GM19463 (cell line): ENCODE measurements around the gene MARF1.

ENCODE experiments used
- ATAC-seq: cut with Tn5 transposase; IDR thresholded peaks from one replicate; pipeline ENCODE4 v1.9.1; 2021; ENCODE audit warnings: mild to moderate bottlenecking, moderate library complexity; ENCODE audit not compliant: unreplicated experiment

MARF1 gene

DNA sequence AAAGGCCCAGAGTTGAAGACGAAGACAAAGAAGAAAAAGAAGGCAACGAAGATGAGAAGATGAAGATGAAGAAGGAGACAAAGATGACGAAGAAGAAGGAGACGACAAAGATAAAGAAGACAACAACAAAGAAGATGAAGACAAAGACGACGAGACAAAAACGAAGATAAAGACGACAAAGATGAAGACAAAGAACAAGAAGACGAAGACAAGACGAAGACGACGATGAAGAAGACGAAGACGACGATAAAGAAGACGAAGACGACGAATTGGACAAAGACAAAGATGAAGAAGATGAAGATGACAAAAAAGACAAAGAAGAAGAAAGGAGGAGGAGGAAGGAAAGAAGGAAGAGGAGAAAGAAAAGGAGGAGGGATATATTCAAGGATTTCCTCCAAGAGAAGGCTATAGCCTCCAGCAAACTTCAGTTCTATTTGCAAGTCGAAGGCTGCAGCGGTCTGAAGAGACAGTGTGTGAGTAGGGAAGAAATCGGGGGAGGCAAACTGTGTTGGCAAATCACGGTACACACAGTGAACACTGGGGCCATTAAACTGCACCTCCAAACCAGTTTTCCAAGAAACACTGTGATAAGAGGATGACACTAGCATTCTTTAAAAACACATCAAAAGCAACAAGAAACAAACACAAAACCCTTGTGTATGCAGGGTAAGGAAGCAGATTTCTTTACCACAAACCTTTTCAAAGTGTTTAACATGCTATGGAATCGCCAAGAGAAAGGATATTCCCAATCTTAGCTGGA, 40.5 kb downstream of the MARF1 start:
- no peak for ATAC-seq

DNA sequence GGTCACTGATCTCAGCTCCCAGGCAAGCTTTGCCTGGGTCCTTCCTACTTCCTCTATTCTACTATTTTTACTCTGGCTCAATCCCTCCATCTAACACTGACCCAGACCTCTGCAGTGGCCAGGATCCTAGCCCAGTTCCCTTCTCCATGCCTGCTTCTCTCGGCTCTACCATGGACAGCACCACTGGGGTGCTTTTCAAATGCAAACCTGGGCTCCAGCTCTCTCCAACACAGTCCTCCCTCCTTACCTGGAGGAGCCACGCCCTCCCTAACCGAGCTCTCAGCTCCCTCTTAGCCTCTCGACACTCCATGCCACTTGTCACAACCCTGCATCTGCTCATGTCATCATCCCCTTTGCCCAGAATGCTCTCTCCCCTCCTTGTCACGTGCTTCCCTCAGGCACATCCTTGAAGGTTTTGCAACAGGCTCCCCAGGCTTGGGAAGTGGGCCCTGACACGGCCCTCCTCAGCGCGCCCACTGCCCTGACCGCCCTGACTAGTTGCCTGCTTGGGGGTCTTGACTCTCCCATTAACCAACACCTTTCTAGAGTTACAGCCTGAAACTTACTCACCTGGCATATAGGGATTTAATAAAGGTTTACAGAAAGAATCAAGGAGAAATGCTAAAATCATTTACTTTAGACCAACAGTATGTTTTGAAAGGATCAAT, 41.6 kb downstream of the MARF1 start:
- ATAC-seq, result no peak

DNA sequence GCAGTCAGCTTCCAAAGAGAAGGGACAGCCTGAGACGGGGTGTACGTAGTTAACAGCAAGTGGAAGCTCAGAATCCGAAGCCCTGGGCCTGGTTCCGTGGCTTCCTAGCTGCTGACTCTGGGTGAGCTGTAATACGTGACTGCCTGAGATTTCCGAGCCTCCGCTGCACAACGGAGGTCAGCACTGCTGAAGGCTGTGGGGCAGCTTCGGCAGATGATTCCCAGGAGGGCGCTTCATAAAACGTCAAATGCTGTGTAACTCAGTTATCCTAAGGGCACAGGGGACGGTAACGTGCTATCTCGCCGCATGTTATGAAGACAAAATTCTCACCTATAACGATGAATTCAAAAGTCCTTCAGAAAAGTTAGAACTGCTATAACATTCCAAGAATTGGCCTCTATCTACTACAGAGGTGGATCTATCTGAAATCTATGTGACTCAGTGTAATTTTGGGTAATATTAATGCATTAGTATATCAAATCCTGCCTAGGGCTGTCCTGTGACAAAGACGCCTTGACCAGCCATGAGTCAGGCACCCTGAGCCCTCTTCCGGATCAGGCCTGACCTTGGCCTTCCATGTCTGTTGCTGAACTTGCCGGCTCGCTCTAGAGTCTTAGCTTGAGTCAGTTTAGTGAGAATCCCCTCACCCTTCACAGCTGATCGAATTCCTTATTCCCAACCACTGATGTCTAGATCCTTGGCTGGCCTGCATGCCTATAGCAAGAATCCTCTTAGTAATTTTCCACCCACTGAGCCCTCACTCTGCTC, 43.5 kb downstream of the MARF1 start:
- ATAC-seq, result no peak

DNA sequence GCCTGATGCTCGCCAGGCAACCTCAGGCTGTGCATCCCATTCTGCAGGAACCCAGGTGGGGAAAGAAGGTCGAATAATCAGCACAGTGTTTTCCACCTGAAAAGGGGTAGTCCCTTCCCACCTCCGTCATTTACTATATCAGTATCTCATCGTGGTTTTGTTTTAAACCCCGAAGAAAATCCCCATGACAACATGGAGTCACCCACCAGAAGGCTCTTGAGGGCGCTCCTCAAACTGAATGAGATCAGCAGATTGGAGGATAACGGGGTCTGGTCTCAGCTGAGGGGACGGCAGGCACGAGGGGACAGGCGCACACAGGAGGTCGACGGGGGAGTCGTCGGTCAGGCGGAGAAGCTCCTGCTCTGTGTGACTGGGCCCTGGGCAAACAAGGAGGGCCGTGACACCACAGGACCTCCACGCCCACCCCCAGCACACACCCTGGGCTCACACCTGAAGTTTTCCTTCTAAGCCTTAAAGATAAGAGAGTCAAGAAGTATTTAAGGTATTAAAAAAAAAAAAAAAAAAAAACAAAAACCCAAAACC, 44.2 kb downstream of the MARF1 start:
- ATAC-seq, result no peak

DNA sequence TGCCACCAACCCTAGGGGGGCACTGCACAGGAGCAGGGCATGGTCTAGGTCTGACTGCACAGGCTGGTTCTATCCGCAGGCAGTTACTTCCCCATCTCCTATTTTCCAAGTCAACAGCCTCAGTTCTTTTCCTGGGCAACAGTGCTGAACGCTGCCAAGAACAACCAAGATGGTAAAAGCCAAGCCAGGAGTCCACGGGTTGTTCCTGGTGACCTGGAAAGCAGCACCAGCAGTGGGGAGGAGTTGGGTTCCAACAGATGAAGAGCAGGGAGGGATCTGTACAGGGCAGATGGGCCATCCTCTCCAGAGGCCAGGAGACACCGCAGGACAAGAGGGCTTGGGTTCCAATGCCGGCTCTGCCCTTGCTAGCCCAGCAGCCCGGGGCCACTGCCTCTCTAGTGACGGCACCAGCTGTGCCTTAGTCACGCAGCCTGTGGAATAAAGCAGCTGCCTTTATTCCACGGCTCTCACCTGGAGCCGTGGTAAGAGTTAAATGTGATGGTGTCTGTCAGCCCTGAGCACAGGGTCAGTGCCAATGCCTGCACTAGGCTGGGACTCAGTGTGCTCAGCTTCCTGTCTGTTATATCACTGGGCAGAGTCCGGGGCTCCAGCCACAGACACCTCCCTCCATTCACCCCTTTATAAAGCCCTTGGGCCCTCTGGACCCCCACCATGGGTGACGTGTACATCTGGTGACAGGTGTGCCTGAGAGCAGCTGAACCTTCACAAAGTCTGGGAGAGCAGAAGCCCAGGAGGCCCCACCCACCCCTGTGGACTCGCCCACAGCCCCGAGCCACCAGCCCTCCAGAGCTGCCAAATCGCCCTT, 44.9 kb downstream of the MARF1 start:
- ATAC-seq, result no peak

DNA sequence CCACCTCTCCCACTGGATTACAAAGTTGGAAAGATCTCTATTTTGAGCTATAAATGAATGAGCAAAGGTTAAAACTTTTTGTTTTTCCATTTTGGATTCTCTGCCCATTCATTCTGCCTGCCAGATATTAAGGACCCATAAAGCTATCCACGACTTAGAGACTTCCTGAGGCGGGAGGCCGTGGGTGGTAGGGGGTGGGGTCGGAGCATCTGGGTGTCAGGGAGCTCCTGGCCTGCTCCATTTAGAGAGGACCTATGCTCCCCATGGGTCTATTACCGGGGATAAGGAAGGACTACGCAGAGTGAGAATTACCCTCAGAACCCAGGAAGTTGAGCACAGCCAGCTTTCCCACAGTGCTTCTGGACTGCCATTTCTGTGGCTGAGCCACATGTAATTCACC, 45.8 kb downstream of the MARF1 start:
- ATAC-seq, result no peak

DNA sequence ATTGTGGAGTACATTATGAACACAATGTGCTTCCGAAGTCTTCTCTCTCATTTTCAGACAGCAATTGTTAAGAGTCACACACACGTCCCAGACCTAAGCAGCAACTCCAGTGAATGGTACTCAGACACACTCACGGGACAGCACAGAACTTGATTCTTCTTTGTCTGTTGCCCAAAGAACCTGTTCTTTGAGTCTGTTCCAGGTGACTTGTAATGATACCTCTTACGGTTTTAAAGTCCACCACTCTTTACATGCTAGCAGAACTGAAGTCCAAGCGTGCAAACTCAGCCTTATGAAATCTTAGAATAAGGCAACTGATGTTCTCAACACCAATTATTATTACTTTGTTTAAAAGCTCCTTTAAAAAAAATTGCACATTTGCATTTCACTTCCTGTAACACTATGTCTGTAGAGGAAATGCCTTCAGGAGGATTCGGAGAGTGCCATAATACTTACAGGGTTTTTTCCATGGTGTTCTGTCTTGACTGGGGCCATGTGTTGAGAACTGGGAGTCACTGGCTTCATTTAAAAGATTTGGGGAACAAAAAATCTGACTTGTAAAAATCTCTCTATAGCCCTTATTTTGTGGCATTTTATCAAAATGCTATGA, 48.1 kb downstream of the MARF1 start:
- ATAC-seq, result no peak

DNA sequence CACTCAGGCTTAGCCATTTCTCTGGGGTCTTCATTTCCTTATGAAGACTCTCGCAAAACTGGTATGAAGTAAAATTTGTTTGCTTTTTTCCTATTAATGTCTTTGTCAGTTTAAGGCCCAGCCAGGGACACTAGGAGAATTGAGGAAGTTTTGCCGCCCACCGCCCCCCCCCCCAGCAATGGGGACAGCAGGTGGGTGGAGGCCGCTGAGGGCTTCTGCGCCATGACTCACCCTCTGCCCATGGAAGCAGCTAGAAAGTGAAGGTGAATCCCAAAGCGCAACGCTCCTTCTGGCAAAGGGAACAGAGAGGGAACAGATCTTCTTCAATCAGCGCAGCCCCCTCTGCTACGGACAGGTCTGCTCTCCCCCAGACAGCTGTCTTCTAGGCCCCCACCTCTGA, 49.7 kb downstream of the MARF1 start:
- no peak for ATAC-seq

DNA sequence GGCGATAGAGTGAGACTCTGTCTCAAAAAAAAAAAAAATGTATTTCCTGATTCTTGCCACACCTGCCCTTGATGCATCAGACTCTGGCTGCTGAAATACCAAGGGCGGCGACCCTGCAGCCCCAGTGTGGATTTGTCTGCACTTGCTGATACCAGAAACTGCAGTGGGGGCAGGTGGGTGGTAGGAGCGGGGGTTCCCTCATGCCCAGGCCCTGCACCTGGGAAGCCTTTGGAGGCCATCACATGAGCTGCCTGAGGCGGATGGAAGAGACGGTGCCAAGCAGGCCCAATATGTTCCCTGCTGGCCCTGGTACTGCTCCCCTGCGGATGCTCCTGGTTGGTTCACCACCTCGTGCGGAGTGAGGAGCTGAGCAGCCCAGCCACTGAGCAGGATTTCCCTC, 50.6 kb downstream of the MARF1 start:
- ATAC-seq, result no peak

DNA sequence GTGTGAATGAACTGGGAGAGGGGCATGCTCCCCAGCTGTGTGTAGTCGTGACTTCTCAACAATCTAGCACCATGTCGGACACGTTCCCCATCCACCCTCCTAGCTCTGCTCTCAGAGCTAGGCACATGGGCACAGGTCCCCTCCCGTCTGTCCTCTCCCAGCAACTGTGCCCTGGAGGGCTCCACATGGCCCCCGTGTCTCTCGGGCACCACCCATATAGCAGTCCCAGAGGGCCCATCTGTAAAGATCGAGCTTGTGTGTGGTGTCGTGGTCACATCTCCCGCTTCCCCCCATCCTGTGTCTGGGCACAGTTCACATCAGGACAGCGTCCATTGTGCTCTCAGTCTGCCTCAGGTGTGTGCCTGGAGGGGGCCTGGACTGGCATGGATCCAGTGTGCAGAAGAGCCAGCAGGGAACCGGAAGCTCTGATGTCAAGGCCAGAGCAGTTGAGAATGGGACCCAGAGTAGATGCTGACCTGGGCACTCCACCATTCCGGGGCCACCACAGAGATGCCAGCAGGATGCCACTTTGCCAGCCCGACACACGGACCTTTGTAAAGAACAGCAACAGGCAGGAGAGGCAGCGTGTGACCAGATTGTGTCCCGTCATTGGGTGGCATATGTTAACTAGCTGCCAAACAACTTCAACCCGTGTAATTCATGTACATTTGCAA, 55.7 kb downstream of the MARF1 start:
- no peak for ATAC-seq

DNA sequence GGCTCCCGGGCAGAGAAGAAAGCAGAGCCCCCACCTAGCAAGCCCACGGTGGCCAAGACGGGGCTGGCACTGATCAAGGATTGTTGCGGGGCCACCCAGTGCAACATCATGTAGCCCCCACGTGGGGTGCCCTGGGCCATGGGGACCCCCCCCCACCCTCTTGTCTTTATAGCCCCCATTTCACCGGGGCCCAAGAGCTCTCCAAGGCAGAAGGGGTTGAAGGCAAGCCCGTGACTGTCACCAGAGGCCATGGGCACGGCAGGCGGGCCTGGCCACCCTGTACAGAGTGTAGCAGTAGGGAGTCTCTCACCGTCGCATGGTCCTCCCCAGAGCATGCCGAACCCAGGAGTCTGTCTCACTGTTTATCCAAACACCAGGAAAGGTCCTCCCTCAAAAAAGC, 56.2 kb downstream of the MARF1 start:
- ATAC-seq, result no peak

DNA sequence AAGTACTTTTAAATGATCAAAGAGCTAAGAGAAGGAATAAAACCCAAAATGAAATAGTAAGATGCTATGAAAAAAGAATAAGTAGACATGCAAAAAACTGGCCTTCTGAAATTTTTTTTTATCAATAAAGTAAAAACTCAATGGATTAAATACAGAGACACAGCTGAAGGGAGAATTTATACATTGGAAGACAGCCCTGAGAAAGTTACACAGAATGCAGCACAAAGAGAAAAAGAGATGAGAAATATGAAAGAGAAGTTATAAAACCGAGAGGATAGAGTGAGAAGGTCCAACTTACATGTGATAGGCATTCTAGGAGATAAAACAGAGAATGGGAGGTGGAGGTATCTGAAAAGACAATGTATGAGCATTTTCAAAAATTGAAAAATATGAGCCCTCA, 57.0 kb downstream of the MARF1 start:
- ATAC-seq, result no peak

DNA sequence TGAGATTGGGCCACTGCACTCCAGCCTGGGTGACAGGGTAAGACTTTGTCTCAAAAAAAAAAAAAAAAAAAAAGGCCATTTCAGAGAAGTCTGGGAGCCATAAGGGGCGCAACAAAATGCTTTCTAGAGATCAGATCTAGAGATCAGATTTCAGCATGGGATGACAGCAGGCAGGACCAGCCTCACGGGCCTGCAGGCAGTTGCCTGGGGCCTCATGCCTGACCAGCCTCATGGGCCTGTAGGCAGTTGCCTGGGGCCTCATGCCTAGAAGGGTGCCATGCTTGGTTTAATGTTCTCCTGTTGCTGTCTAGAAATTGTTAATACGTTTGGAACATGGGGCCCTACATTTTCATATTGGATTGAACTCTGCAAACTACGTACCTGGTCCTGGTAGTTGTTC, 59.4 kb downstream of the MARF1 start:
- no peak for ATAC-seq

DNA sequence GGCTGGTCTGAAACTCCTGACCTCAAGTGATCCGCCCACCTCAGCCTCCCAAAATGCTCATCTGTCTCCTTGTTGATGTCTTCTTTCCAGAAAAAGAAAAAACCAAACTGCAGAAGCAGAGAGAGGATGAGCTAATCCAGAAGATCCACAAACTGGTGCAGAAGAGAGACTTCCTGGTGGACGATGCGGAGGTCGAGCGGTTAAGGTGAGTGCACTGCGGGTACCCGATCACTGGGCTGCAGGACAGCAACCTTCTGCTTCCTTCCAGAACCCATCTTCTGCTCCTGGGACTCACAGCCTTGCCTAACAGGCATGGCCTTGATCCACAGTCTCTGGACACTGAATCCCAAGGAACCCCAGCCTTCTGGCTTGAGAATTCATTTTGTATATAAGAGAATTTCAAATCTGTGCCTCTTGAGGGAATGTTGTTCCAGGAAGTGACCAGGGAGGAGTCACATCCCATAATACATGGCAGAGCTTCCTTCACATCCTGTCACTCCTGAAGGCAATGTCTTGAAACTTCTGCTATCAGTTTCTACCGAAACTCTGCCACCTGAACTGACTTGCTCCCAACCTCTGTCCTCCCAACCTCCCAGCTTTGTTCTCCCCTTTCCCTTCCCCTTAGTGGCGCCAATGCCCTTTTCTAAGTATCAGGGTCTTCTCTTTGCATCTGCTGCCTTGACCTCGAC, 61.7 kb downstream of the MARF1 start:
- no peak for ATAC-seq

DNA sequence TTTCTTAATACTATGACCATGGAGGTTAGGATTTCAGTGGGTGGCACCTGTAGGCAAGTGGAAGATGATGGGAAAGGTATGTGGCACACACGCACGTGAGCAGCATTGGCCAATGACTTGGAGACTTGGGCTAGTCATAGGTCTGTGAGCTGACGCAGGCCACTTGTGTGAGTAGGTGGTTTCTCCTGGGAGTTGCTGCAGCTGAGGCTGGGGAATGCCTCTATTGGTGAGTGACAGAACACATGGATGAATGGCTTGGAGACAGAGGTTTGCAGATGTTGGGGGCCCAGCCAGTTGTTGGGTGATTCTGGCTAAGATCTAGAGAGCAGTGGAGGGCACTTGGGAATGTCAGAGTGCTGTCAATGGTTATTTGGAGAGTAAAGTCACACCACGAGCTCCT, 64.1 kb downstream of the MARF1 start:
- no peak for ATAC-seq

DNA sequence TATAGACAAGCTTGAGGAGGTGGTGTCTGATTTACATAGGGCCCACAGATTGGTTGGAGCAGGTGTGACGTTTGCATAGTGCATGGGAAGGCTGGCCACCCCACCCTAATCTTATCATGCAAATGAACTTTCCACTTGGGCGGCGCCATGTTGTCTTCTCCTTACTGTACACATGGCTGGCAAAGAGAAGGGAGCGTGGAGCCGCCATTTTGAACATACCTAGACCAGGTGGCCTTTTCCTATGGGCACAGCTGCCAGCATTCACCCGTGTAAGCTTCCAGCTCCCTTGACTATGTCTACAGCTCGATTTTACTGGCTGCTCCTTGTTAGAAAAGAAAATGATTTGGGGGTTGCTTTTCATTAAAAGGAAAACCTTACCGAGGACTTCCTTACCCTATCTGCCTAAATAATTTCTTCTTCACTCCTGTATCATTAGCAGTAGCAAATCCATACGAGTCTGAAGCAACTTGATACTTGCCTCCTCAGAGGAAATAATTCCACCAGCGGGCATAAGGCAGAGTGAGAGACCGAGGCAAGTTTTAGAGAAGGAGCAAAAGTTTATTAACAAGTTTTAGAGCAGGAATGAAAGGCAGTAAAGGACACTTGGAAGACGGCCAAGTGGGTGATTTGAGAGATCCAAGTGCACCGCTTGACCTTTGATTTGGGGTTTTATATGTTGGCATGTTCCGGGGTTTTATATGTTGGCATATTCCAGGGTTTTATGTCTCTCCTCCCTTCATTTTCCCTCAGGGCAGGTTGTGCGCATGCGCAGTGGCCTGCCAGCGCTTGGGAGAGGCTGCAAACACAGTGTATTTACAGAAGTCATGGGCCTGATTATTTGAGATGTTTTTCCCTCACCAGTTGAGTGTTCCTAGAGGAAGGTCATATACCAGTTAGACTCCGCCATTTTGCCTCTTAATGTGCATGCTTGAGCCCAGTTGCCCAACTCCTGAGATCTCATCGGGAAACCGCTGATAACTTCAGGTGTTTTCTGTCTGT, 65.7 kb downstream of the MARF1 start:
- no peak for ATAC-seq

DNA sequence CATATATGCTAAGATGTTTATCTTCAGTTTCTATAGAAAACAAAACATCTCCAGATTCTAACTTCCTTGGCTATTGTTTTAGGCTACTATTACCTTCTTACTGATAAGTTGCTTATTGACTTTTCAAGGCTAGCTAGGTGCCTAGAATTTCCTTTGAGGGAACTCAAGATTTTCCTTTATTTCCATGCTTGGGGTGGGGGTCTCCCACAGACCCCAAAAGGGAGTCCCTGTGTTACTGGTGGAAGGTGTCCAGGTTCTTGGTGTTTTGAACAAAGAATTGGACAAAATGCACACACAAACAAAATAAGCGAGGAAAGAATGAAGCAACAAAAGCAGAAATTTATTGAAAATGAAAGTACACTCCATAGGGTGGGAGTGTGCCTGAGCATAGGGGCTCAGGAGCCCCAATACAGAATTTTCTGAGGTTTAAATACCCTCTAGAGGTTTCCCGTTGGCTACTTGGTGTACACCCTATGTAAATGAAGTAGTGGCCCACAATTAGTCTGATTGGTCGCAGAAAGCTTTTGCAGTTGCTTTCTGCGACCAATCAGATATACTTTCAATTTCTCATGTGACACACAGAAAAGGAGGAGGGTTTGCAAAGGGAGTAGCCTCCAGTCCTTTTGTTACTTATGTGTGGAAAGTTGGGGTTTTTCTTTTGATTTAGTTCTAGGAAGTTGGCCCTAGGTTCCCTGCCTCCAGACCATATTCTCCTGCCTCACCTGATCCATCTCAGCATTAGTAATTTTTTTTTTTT, 67.5 kb downstream of the MARF1 start:
- ATAC-seq, result no peak

DNA sequence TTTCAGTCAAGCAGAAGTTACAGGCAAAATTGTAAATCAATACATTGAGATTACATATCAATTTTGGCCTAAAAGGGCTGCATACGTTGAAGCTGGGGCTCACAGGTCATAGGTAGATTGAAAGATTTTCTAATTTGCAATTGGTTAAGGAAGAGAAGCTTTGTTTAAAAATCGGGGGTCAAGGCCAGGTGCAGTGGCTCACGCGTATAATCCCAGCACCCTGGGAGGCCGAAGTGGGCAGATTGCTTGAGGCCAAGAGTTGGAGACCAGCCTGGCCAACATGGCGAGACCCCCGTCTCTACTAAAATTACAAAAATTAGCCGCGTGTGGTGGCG, 68.4 kb downstream of the MARF1 start:
- no peak for ATAC-seq
